Activated CD8-positive, alpha-beta memory T cell treated with anti-CD3 and anti-CD28 coated beads, Interleukin-2, amount 50 U/mL, for 1 hour (primary cell): Measurements from ENCODE around the gene PAK1IP1.
A peak's percentile ranks its signal among the peaks of the same experiment; 100 is the strongest.
"Not testable (repeated sequence)": the region's sequence is repeated elsewhere in the genome, so short reads cannot be mapped to it uniquely, and the experiment has no call there.

Experiments used
- DNase-seq: peaks from one replicate; pipeline ENCODE4 v3.0.0-alpha.2; 2020; ENCODE audit errors: extremely low read depth

Gene PAK1IP1

DNA sequence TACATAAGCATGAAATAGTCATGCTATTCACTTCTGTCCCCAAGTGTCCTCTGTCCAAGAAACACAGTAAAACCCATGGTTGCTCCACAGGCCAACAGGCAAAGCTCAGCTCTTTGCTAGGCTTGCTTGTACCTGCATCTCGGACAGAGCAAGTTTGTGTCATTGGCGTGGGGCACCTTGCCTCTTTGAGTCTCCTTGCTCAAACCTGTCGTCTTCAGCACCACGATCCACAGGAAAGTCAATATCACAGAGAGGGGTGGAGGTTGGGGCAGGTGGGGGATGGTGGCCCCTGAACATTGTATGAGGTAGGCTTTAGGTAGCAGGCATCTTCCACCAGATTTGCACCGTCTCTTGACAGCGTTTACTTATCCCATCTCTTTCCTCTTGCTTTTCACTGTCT lies 48.7 kb downstream of the PAK1IP1 start:
- DNase-seq: no peak

- DNase-seq: no peak
These were observed 50.3 kb downstream of the PAK1IP1 start for GRCh38 chr6:10745116-10745515.

GRCh38 chr6:10746915-10747250 lies 52.1 kb downstream of the PAK1IP1 start:
- no peak for DNase-seq

- DNase-seq: peak; percentile 95
These were observed 52.6 kb downstream of the PAK1IP1 start, which contains the start of gene TMEM14B for GRCh38 chr6:10747251-10747972. Gene TMEM14B (plus strand): TSS chr6:10747805. CDS start chr6:10749246, 1,441 bp downstream.

DNA sequence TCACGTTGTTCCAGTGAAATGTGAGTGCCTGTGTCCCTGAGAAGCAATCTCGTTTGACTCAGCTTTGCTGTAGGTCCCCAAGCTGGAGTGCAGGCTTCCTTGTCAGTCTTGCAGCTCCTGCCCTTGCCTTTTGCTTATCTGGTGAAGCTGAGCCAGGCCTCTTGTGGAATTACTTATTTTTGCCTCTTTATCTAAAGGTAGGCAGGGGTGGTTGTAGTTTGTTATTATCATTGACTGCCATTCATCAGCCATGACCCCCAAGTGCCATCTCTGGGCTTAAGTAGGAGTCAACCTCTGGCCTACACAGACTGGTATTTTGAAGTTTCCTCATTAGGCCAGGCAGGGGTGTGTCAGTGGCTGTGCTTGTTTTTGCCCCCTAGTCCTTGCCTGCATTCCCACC lies 55.0 kb downstream of the PAK1IP1 start:
- no peak for DNase-seq

DNA sequence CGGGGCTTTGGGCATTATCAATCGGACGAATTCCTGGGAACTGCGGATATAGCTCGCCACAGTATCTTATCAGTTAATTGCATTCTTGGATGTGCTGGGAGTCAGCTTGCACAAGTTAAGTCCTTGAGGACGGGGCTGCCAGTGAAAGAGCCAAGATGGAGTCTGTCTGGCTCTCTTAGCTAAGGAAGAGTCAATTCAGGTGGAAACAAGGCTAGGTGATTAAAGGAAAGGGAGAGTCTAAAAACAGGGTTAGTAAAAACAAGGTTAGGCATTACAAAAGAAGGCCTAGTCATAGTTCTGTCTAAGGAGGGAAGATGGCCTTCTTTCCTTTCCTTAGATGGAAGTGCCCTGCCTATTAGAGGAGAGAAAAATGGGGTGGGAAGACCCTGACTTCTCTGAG lies 55.8 kb downstream of the PAK1IP1 start:
- not testable (repeated sequence) for DNase-seq

DNA sequence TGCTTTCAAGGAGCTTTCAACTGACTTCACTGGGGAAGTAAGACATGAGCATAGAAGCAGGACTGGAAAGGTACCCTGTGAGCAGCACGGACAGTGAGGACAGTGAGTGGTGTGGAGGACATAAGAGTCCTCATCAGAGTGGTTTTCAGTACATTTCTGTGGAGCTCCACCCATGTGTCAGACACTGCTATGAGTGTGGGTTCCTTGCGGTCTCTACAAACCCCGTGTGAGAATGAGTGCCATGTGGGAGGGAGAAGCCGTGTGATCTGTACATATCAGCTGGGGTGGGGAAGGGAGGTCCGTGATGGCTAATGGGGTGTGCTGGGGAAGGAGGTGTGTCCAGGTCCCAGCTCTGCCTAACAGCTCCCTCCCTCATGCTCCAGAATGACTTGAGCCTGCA lies 57.0 kb downstream of the PAK1IP1 start:
- DNase-seq: not testable (repeated sequence)

- no peak for DNase-seq
These were observed 61.3 kb downstream of the PAK1IP1 start for GRCh38 chr6:10756085-10756484.
